Gastroesophageal sphincter (tissue), 4 donors: Measurements from ENCODE around the gene DEPDC5. TPM values are rescaled to one million over a fixed set of nuclear protein-coding genes. Genes with fewer than 3 reads are reported as not detected.

ENCODE experiments used
- ATAC-seq: fragments of 150-250 bp; one replicate; pipeline ENCODE4 v1.9.1; 2016; ENCODE audit warnings: mild to moderate bottlenecking, moderate library complexity
- H3K27ac ChIP-seq, 4 donors: fragments of 200-600 bp; sonication (generic) in 3 of 4; 1 replicate in 3 of 4; 2 replicates in 1 of 4; pipeline ENCODE4 v1.5.1; 2016 to 2019
- H3K27me3 ChIP-seq: fragments of 200-600 bp; sonication (generic); one replicate; pipeline ENCODE4 v1.5.1; 2019
- H3K36me3 ChIP-seq, 2 donors: fragments of 200-600 bp; sonication (generic); one replicate each; pipeline ENCODE4 v1.5.1; 2019; ENCODE audit warnings: control low read depth in 1 of 2
- H3K4me1 ChIP-seq, 3 donors: fragments of 200-600 bp; sonication (generic); 1 replicate in 2 of 3; 2 replicates in 1 of 3; pipeline ENCODE4 v1.5.1; 2016 to 2019; ENCODE audit warnings: control low read depth in 2 of 3
- H3K4me3 ChIP-seq, 2 donors: fragments of 200-600 bp; sonication (generic); one replicate each; pipeline ENCODE4 v1.5.1; 2019; ENCODE audit warnings: mild to moderate bottlenecking in 1 of 2, moderate library complexity in 1 of 2
- H3K9me3 ChIP-seq, 3 donors: fragments of 200-600 bp; sonication (generic); one replicate each; pipeline ENCODE4 v1.5.1; 2017 to 2019; ENCODE audit warnings: control low read depth in 2 of 3
- CTCF ChIP-seq, 4 experiments: fragments of 200-600 bp in 2 of 4; fragments of 450-650 bp in 2 of 4; sonication (generic) in 1 of 4; IDR thresholded peaks; one replicate each; pipeline ENCODE4 v1.5.1; 2017 to 2019; ENCODE audit warnings: antibody characterized with exemption in 4 of 4, mild to moderate bottlenecking in 2 of 4, moderate library complexity in 2 of 4
- EP300 ChIP-seq: sonication (generic); formaldehyde crosslinking; IDR thresholded peaks from one replicate; pipeline ENCODE4 v1.6.1; 2017; ENCODE audit warnings: antibody characterized with exemption, mild to moderate bottlenecking
- POLR2A ChIP-seq, 2 donors: fragments of 450-650 bp; IDR thresholded peaks; one replicate each; pipeline ENCODE4 v1.6.1; 2017; ENCODE audit warnings: antibody characterized with exemption in 2 of 2, mild to moderate bottlenecking in 2 of 2, moderate library complexity in 1 of 2
- POLR2AphosphoS5 ChIP-seq: sonication (generic); formaldehyde crosslinking; IDR thresholded peaks from one replicate; pipeline ENCODE4 v1.6.1; 2017; ENCODE audit warnings: antibody characterized with exemption
- WGBS, 2 donors: methylation state at CpG; one replicate each; pipeline ENCODE4 v1.1.5; 2018; ENCODE audit warnings: low coverage in 1 of 2; 5-methylcytosine and 5-hydroxymethylcytosine counted together
- total RNA-seq, 4 donors: library from RNA; depleted of rRNA; stranded (reverse); fragments of >200 nt; gene quantifications; one replicate each; pipeline ENCODE4 v1.1.0, GENCODE V29; 2016

The DEPDC5 gene
- total RNA-seq, 4 donors from 2014 or later: 10.5 to 27.9 (median 16.0) TPM

GRCh38 chr22:31816750-31817149 is 62.9 kb downstream of the DEPDC5 start:
- no peaks in the 10 kb centered on the region for H3K9me3 ChIP-seq
- no peak for TF ChIP-seq EP300
- no peak for TF ChIP-seq POLR2AphosphoS5
- TF ChIP-seq CTCF (IDR thresholded peaks at IDR 0.05): no peak
- no peak for TF ChIP-seq POLR2A (IDR thresholded peaks at IDR 0.05)
- no peaks in the 10 kb centered on the region for H3K4me1 ChIP-seq
- 72 to 92% methylated on average over 2 to 4 of the region's 4 CpGs for WGBS, 2 donors
- no peak overlapping the region for H3K4me3 ChIP-seq
- H3K36me3 ChIP-seq: peaks cover 0 to 99% of the 10 kb centered on the region in 2 donors
- no peak for ATAC-seq
- H3K27me3 ChIP-seq: no peaks in the 10 kb centered on the region
- no peak overlapping the region for H3K27ac ChIP-seq

- Histone ChIP-seq H3K4me1 (no peaks in the 10 kb centered on the region), H3K9me3 (no peaks in the 10 kb centered on the region), H3K27ac (no peak overlapping the region), H3K4me3 (no peak overlapping the region), H3K27me3 (no peaks in the 10 kb centered on the region), H3K36me3 (peaks cover 0 to 100% of the 10 kb centered on the region in 2 donors)
- 50 to 75% methylated on average over 1 to 6 of the region's 10 CpGs for whole genome bisulfite sequencing, 2 donors
- ATAC-seq: no peak
- no peak for TF ChIP-seq EP300
- no peak for TF ChIP-seq POLR2A (IDR thresholded peaks at IDR 0.05)
- no peak for TF ChIP-seq CTCF (IDR thresholded peaks at IDR 0.05)
- TF ChIP-seq POLR2AphosphoS5: no peak
These were observed 64.9 kb downstream of the DEPDC5 start for GRCh38 chr22:31818481-31819392.

GRCh38 chr22:31820655-31821054 is 66.8 kb downstream of the DEPDC5 start:
- ATAC-seq: no peak

GRCh38 chr22:31821572-31821971 is 67.8 kb downstream of the DEPDC5 start:
- TF ChIP-seq POLR2A (IDR thresholded peaks at IDR 0.05): no peak
- TF ChIP-seq EP300: no peak
- no peak for TF ChIP-seq CTCF (IDR thresholded peaks at IDR 0.05)
- Histone ChIP-seq H3K27ac (no peak overlapping the region), H3K9me3 (no peaks in the 10 kb centered on the region), H3K4me1 (no peaks in the 10 kb centered on the region), H3K36me3 (peaks cover 0 to 100% of the 10 kb centered on the region in 2 donors), H3K4me3 (no peak overlapping the region), H3K27me3 (no peaks in the 10 kb centered on the region)
- 57 to 88% methylated on average over 1 of the region's 1 CpG for WGBS, 2 donors
- ATAC-seq: no peak

More at GRCh38 chr22:31820655-31821054, 66.8 kb downstream of the DEPDC5 start:
- no peak overlapping the region for H3K4me3 ChIP-seq
- H3K36me3 ChIP-seq: peaks cover 0 to 100% of the 10 kb centered on the region in 2 donors
- TF ChIP-seq POLR2AphosphoS5 (no peak), EP300 (no peak), POLR2A (IDR thresholded peaks at IDR 0.05) (no peak)
- WGBS, 2 donors: 60 to 78% methylated on average over 3 of the region's 3 CpGs
- H3K27ac ChIP-seq: no peak overlapping the region
- no peaks in the 10 kb centered on the region for H3K4me1 ChIP-seq
- H3K9me3 ChIP-seq: no peaks in the 10 kb centered on the region
- H3K27me3 ChIP-seq: no peaks in the 10 kb centered on the region

GRCh38 chr22:31822523-31822922 is 68.7 kb downstream of the DEPDC5 start:
- H3K9me3 ChIP-seq: no peaks in the 10 kb centered on the region
- TF ChIP-seq CTCF (IDR thresholded peaks at IDR 0.05): no peak
- TF ChIP-seq POLR2AphosphoS5: no peak
- TF ChIP-seq POLR2A (IDR thresholded peaks at IDR 0.05): no peak
- TF ChIP-seq EP300: no peak
- H3K4me3 ChIP-seq: no peak overlapping the region
- H3K27me3 ChIP-seq: no peaks in the 10 kb centered on the region
- WGBS, 2 donors: 87 to 95% methylated on average over 3 to 4 of the region's 4 CpGs
- ATAC-seq: no peak
- H3K36me3 ChIP-seq: peaks cover 0 to 100% of the 10 kb centered on the region in 2 donors
- no peak overlapping the region for H3K27ac ChIP-seq
- H3K4me1 ChIP-seq: no peaks in the 10 kb centered on the region
